K562 (cell line): Measurements from ENCODE around the gene KPNA1. TPM values are rescaled to one million over a fixed set of nuclear protein-coding genes. Genes with fewer than 3 reads are reported as not detected.

Experiments
- GABPA ChIP-seq: fragments of 200-800 bp; sonication (Bioruptor generic); conservative IDR thresholded peaks from 2 replicates; pipeline ENCODE4 v1.6.1; 2016; ENCODE audit warnings: low read depth, missing genetic modification characterization, missing compliant biosample characterization
- GTF2E2 ChIP-seq: fragments of 200-800 bp; sonication (Bioruptor generic); IDR thresholded peaks from 2 replicates; pipeline ENCODE4 v1.6.1; 2016; ENCODE audit warnings: missing genetic modification characterization, missing compliant biosample characterization
- HCFC1 ChIP-seq: IDR thresholded peaks from 2 replicates; pipeline ENCODE4 v1.6.1; 2012; ENCODE audit warnings: low read depth, low read length, improper control_type of control experiment
- SIX5 ChIP-seq, 2 experiments: IDR thresholded peaks; 2 replicates each; pipeline ENCODE4 v1.6.1; 2011; ENCODE audit warnings: low read length in 2 of 2, borderline replicate concordance in 1 of 2, low read depth in 1 of 2, mild to moderate bottlenecking in 1 of 2, moderate library complexity in 1 of 2; ENCODE audit not compliant: insufficient read depth in 1 of 2
- SLC30A9 ChIP-seq: fragments of 250-450 bp; sonication (Bioruptor Pico); IDR thresholded peaks from 2 replicates; pipeline ENCODE4 v1.8.0; 2022; ENCODE audit warnings: mild to moderate bottlenecking, moderate library complexity
- TRIM28 ChIP-seq: fragments of 450-650 bp; IDR thresholded peaks from 2 replicates; pipeline ENCODE4 v1.6.1; 2017
- ZNF133 ChIP-seq: fragments of 250-450 bp; sonication (Bioruptor Pico); IDR thresholded peaks from 2 replicates; pipeline ENCODE4 v1.4.0; 2020; ENCODE audit warnings: mild to moderate bottlenecking
- polyA plus RNA-seq, 8 experiments: library from polyadenylated mRNA; depleted of rRNA in 4 of 8; stranded (reverse) in 5 of 8; unstranded in 3 of 8; fragments of >200 nt; fragmentation: Nextera tagmentation in 2 of 8; fragmentation: Illumina TruSeq in 1 of 8; extraction: Ambion mirVana in 2 of 8; extraction: Trizol in 1 of 8; gene quantifications; 2 replicates each; pipeline versions ENCODE4 v1.2.1 to v1.2.3, GENCODE V29; 2011 to 2014; ENCODE audit warnings: inconsistent platforms in 1 of 8, missing spikeins in 1 of 8
- total RNA-seq, 7 experiments: library from RNA; depleted of rRNA in 6 of 7; stranded (reverse); fragments of >200 nt in 6 of 7; fragmentation: Illumina TruSeq in 2 of 7; extraction: Trizol in 2 of 7; gene quantifications; 2 replicates each; pipeline versions ENCODE4 v1.2.1 to v1.2.3, GENCODE V29; 2011 to 2021; ENCODE audit warnings: low replicate concordance in 1 of 7
- TF ChIP-seq, protein P1 (sequence below): fragments of 250-450 bp; sonication (Bioruptor Pico); IDR thresholded peaks from 2 replicates; pipeline ENCODE4 v1.5.0; 2022; ENCODE audit warnings: mild to moderate bottlenecking
- TF ChIP-seq, protein P2 (sequence below): sonication (generic); formaldehyde crosslinking; IDR thresholded peaks from 2 replicates; pipeline ENCODE4 v1.8.0; 2022; ENCODE audit warnings: mild to moderate bottlenecking, missing genetic modification reagents
- TF ChIP-seq, protein P3 (sequence below): fragments of 250-450 bp; sonication (Bioruptor Pico); IDR thresholded peaks from 2 replicates; pipeline ENCODE4 v1.5.0; 2021; ENCODE audit warnings: mild to moderate bottlenecking, moderate library complexity
- TF ChIP-seq, protein P4 (sequence below), 2 experiments: IDR thresholded peaks in 1 of 2; conservative IDR thresholded peaks in 1 of 2; 2 replicates each; pipeline ENCODE4 v1.6.1; 2016; ENCODE audit warnings: low read depth in 2 of 2, mild to moderate bottlenecking in 1 of 2, missing compliant biosample characterization in 1 of 2, missing genetic modification characterization in 1 of 2, moderate library complexity in 1 of 2

The KPNA1 gene
- total and polyA plus RNA-seq, 9 of the 15 experiments (the other 6 are each of a cell fraction or from before 2014, with no cell fraction given): 9.3 to 53.8 (median 33.5) TPM

DNA sequence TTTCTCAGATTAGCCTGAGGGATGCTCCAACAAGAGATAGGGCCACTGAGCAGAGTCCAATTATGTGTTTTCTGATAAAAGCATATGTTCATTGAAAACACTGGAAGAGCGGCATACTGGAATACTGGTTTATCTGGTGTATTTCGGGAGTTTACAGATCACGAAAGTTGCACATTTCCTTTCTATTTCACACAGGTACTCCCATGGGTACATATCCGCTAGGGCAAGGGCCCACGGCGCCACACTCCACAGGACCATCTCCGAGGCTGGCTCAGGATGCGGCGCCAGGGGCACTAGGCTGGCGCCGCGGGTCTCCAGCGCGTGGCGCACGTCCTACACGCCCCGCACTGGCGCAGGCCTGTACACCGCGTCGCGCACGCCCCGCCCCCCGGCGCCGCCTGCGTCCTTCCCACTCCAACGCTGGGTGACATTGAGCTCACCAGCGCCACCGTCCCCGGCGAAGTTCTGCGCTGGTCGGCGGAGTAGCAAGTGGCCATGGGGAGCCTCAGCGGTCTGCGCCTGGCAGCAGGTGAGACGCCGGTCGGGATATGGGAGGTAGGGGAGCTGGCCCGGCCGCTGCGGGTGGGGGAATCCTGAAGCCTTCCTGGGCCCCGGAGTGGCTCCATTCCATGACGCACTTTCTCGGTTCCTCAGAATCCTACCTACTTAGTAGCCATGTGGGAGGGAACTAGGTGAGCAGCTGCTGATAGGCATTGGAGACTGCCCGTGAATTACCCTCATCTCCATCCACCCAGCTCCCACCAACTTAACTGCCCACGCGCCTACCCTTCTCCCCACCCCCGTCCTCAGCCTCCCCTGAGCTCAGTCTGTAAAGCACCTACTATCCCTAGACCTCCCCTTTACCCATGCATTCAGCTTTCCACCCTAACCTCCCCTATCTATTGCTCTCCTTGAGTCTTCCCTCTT lies 130.7 kb downstream of the KPNA1 start, which contains the start of gene FAM162A (continued):
- TF ChIP-seq, protein P1, sequence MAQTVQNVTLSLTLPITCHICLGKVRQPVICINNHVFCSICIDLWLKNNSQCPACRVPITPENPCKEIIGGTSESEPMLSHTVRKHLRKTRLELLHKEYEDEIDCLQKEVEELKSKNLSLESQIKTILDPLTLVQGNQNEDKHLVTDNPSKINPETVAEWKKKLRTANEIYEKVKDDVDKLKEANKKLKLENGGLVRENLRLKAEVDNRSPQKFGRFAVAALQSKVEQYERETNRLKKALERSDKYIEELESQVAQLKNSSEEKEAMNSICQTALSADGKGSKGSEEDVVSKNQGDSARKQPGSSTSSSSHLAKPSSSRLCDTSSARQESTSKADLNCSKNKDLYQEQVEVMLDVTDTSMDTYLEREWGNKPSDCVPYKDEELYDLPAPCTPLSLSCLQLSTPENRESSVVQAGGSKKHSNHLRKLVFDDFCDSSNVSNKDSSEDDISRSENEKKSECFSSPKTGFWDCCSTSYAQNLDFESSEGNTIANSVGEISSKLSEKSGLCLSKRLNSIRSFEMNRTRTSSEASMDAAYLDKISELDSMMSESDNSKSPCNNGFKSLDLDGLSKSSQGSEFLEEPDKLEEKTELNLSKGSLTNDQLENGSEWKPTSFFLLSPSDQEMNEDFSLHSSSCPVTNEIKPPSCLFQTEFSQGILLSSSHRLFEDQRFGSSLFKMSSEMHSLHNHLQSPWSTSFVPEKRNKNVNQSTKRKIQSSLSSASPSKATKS (CRISPR knock-in tag): no peak
- TF ChIP-seq GABPA (tag): no peak
- TF ChIP-seq SIX5 (IDR thresholded peaks at IDR 0.05; ENCODE audit: borderline replicate concordance in 1 of 2, insufficient read depth in 1 of 2, low read depth in 1 of 2, low read length in 2 of 2): no peak
- TF ChIP-seq GTF2E2 (tag): peak; percentile 37; the same call in 1 of the 2 replicates
- no peak for TF ChIP-seq SLC30A9 (CRISPR knock-in tag)
- TF ChIP-seq HCFC1: peak; percentile 37
- TF ChIP-seq, protein P2, sequence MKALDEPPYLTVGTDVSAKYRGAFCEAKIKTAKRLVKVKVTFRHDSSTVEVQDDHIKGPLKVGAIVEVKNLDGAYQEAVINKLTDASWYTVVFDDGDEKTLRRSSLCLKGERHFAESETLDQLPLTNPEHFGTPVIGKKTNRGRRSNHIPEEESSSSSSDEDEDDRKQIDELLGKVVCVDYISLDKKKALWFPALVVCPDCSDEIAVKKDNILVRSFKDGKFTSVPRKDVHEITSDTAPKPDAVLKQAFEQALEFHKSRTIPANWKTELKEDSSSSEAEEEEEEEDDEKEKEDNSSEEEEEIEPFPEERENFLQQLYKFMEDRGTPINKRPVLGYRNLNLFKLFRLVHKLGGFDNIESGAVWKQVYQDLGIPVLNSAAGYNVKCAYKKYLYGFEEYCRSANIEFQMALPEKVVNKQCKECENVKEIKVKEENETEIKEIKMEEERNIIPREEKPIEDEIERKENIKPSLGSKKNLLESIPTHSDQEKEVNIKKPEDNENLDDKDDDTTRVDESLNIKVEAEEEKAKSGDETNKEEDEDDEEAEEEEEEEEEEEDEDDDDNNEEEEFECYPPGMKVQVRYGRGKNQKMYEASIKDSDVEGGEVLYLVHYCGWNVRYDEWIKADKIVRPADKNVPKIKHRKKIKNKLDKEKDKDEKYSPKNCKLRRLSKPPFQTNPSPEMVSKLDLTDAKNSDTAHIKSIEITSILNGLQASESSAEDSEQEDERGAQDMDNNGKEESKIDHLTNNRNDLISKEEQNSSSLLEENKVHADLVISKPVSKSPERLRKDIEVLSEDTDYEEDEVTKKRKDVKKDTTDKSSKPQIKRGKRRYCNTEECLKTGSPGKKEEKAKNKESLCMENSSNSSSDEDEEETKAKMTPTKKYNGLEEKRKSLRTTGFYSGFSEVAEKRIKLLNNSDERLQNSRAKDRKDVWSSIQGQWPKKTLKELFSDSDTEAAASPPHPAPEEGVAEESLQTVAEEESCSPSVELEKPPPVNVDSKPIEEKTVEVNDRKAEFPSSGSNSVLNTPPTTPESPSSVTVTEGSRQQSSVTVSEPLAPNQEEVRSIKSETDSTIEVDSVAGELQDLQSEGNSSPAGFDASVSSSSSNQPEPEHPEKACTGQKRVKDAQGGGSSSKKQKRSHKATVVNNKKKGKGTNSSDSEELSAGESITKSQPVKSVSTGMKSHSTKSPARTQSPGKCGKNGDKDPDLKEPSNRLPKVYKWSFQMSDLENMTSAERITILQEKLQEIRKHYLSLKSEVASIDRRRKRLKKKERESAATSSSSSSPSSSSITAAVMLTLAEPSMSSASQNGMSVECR (CRISPR knock-in tag): 0 out of 2 replicates have a peak, but pooled peaks have one; percentile 19
- no peak for TF ChIP-seq ZNF133
- TF ChIP-seq, protein P3, sequence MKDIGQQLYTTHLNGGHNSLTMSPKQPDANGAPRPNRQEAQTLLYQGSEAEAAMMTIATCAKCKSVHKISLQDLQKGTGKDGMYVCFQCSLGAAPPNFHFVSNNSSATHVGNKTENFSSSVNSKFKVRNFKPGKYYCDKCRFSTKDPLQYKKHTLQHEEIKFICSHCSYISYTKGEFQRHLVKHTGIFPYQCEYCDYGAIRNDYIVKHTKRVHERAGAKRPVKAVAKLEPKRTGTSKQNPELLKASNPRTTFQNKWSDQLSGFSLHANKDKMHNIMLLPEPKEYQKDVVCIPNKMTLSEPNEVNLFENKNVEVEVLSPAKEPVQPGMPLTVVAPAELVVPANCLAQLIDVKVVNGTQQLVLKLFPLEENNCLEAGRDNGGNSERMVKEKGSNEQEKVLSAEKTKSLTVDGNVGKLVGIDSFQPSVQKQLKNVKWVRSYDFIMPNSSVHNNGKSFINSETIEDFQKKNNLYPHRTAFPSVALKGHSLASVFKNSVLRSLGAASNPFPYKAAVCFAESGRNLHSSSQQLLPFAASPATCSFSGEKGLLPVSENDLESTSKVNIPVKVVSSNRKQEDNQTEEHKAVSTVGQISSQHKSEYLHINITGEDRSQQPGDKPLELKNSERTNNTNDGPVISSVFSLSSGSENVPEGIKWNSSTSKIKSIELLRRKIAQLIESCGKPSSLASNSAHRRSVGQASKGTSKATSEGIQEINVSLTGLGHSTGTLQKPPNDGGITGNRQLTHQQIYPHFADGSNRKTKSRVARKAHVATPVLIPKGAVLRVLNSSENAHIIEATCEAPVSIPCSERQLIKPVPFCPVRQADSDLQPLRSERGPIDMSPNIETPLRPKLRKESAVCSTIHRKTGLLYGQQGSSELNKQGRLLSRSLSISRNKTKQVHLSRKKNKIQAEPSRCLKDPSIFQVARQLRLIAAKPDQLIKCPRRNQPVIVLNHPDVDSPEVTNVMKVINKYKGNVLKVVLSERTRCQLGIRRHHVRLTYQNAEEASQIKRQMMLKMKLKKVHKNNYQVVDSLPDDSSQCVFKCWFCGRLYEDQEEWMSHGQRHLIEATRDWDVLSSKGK (CRISPR knock-in tag): no peak
- no peak for TF ChIP-seq TRIM28
- TF ChIP-seq, protein P4, sequence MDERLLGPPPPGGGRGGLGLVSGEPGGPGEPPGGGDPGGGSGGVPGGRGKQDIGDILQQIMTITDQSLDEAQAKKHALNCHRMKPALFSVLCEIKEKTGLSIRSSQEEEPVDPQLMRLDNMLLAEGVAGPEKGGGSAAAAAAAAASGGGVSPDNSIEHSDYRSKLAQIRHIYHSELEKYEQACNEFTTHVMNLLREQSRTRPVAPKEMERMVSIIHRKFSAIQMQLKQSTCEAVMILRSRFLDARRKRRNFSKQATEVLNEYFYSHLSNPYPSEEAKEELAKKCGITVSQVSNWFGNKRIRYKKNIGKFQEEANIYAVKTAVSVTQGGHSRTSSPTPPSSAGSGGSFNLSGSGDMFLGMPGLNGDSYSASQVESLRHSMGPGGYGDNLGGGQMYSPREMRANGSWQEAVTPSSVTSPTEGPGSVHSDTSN (CRISPR knock-in tag; IDR thresholded peaks at IDR 0.05; ENCODE audit: low read depth): no peak
- TF ChIP-seq, protein P4 (tag; conservative IDR thresholded peaks at IDR 0.05; ENCODE audit: low read depth): no peak
